SHP77 treated with DMSO at 0.1 percent for 48 hours (cell line): ENCODE data around the gene HDAC9.

Experiments
- DNase-seq: peaks from one replicate; lab custom pipeline; 2025; lab: John Stamatoyannopoulos, UW

Gene HDAC9

GRCh38 chr7:18558503-18558902, 63.0 kb downstream of the HDAC9 start:
- DNase-seq: no peak

- no peak for DNase-seq
Measured at GRCh38 chr7:18558910-18559309, 63.4 kb downstream of the HDAC9 start.

- no peak for DNase-seq
Measured at GRCh38 chr7:18559756-18560155, 64.2 kb downstream of the HDAC9 start.

GRCh38 chr7:18564779-18565178, 69.2 kb downstream of the HDAC9 start:
- no peak for DNase-seq

- no peak for DNase-seq
Measured at GRCh38 chr7:18565337-18565736, 69.8 kb downstream of the HDAC9 start.

GRCh38 chr7:18566205-18566604, 70.7 kb downstream of the HDAC9 start:
- no peak for DNase-seq

GRCh38 chr7:18566829-18567228, 71.3 kb downstream of the HDAC9 start:
- DNase-seq: no peak

- no peak for DNase-seq
Measured at GRCh38 chr7:18570441-18570840, 74.9 kb downstream of the HDAC9 start.

- DNase-seq: peak; percentile 61
Measured at GRCh38 chr7:18570890-18571478, 75.4 kb downstream of the HDAC9 start.

GRCh38 chr7:18572154-18572553, 76.6 kb downstream of the HDAC9 start:
- DNase-seq: no peak

GRCh38 chr7:18572885-18573284, 77.3 kb downstream of the HDAC9 start:
- no peak for DNase-seq

GRCh38 chr7:18573410-18574234, 78.1 kb downstream of the HDAC9 start:
- DNase-seq: no peak

GRCh38 chr7:18574235-18574540, 78.6 kb downstream of the HDAC9 start:
- no peak for DNase-seq

GRCh38 chr7:18574676-18575075, 79.1 kb downstream of the HDAC9 start:
- no peak for DNase-seq

GRCh38 chr7:18575622-18576572, 80.3 kb downstream of the HDAC9 start:
- DNase-seq: no peak

GRCh38 chr7:18577096-18577771, 81.7 kb downstream of the HDAC9 start:
- no peak for DNase-seq

- no peak for DNase-seq
Measured at GRCh38 chr7:18579698-18580097, 84.1 kb downstream of the HDAC9 start.

GRCh38 chr7:18580950-18581349, 85.4 kb downstream of the HDAC9 start:
- DNase-seq: no peak

- DNase-seq: no peak
Measured at GRCh38 chr7:18583305-18583704, 87.8 kb downstream of the HDAC9 start.

GRCh38 chr7:18590241-18590640, 94.7 kb downstream of the HDAC9 start:
- DNase-seq: no peak

GRCh38 chr7:18590744-18591340, 95.3 kb downstream of the HDAC9 start:
- DNase-seq: no peak
